ENCODE results near the gene NOL11.

Gene NOL11

DNA sequence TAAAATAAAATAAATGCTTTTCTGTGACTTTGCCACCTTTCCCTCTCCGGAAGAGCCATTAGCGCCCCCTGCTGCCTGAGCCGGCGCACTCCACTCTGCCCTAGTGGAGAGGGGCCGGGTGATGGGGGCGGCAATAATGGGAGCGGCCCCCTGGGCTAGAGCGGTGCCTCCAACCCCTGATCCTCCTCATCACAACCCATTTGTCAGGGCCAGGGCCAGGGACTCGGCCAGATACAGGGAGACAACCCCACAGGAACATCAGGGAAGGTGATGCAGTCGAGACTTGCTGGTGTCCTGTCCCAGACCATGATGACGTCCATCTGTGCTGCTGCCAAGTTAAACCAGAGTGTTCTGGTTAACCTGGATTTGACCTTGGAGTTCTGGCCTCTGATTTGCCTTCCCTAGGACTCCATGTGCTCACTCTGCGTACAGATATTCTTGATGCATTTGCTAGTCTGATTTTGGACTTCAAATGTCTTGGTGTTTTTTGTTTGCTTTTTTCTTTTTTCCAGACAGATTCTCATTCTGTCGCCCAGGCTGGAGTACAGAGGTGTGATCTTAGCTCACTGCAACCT is 61.4 kb downstream of the NOL11 start:
- WGBS (ENCODE audit: extremely low coverage, insufficient coverage, low lambda C conversion rate), result no CpG with 5 or more reads among the region's 13 CpGs
- no peak overlapping the region for H3K9ac ChIP-seq (ENCODE audit: low read length)
- H4K8ac ChIP-seq (ENCODE audit: low read depth, low read length), result no peak overlapping the region
- H3K23ac ChIP-seq (ENCODE audit: low read length), result no peak overlapping the region
- H3K4me2 ChIP-seq (ENCODE audit: low read length), result no peak overlapping the region
- peak; percentile 71 for DNase-seq
- H2BK15ac ChIP-seq (replicated peaks; ENCODE audit: low read depth), result no peak overlapping the region
- H3K27ac ChIP-seq (ENCODE audit: low read depth, low read length), result no peak overlapping the region
- no peak overlapping the region for H3K56ac ChIP-seq (ENCODE audit: low read length)
- H3K79me2 ChIP-seq (ENCODE audit: control insufficient read depth, insufficient read depth, low read length), result no peaks in the 10 kb centered on the region
- no peaks in the 10 kb centered on the region for H3K36me3 ChIP-seq (ENCODE audit: control insufficient read depth, insufficient read depth, low read length)
- H3K18ac ChIP-seq (ENCODE audit: low read length), result no peak overlapping the region
- no peak overlapping the region for H2BK120ac ChIP-seq (ENCODE audit: low read depth, low read length)
- H2AK5ac ChIP-seq (ENCODE audit: low read length), result no peak overlapping the region
- no peak overlapping the region for H2BK5ac ChIP-seq (ENCODE audit: low read length)
- H4K5ac ChIP-seq (ENCODE audit: low read length), result no peak overlapping the region
- no peaks in the 10 kb centered on the region for H3K27me3 ChIP-seq (ENCODE audit: insufficient read depth, low read length, poor library complexity)
- H3K4me1 ChIP-seq (ENCODE audit: control insufficient read depth, low read depth, low read length), result no peaks in the 10 kb centered on the region
- no peaks in the 10 kb centered on the region for H3K79me1 ChIP-seq (ENCODE audit: low read length)
- no peak overlapping the region for H3K4ac ChIP-seq (ENCODE audit: low read depth, low read length)
- no peak overlapping the region for H3K4me3 ChIP-seq (ENCODE audit: low read length)

DNA sequence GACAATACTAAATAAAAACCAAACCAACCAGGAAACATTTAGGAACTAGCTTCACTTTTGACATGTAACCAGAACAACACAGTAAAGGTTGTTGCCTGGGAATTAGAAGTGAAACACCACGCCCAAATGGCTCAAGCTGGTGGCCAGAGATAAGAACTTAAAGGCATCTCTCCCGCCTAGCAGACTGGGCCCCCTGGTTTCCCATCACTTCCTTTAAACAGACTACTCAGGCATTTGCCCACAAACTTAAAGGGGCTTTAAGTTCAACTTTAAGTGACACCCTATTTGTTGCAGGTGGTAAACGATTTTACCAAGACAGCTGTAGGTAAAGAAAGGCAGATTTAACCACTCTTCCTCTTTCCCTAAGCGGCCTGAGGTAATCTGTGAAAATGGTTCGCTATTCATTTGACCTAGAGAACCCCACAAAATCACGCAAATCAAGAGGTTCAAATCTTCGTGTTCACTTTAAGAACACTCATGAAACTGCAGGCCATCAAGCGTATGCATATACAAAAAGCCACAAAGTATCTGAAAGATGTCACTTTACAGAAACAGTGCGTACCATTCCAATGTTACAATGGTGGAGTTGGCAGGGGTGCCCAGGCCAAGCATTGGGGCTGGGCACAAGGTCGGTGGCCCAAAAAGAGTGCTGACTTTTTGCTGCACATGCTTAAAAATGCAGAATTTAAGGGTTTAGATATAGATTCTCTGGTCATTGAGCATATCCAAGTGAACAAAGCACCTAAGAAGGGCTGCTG is 66.8 kb downstream of the NOL11 start:
- no peaks in the 10 kb centered on the region for H3K27me3 ChIP-seq (ENCODE audit: insufficient read depth, low read length, poor library complexity)
- H4K8ac ChIP-seq (ENCODE audit: low read depth, low read length), result no peak overlapping the region
- H3K4ac ChIP-seq (ENCODE audit: low read depth, low read length), result no peak overlapping the region
- no peak overlapping the region for H2BK120ac ChIP-seq (ENCODE audit: low read depth, low read length)
- H3K36me3 ChIP-seq (ENCODE audit: control insufficient read depth, insufficient read depth, low read length), result no peaks in the 10 kb centered on the region
- no peaks in the 10 kb centered on the region for H3K79me2 ChIP-seq (ENCODE audit: control insufficient read depth, insufficient read depth, low read length)
- no peak overlapping the region for H3K9ac ChIP-seq (ENCODE audit: low read length)
- no peaks in the 10 kb centered on the region for H3K79me1 ChIP-seq (ENCODE audit: low read length)
- no peak overlapping the region for H3K23ac ChIP-seq (ENCODE audit: low read length)
- no peak overlapping the region for H3K27ac ChIP-seq (ENCODE audit: low read depth, low read length)
- H3K56ac ChIP-seq (ENCODE audit: low read length), result no peak overlapping the region
- no peak overlapping the region for H2BK5ac ChIP-seq (ENCODE audit: low read length)
- no peaks in the 10 kb centered on the region for H3K4me1 ChIP-seq (ENCODE audit: control insufficient read depth, low read depth, low read length)
- WGBS (ENCODE audit: extremely low coverage, insufficient coverage, low lambda C conversion rate), result no CpG with 5 or more reads among the region's 10 CpGs
- no peak overlapping the region for H4K5ac ChIP-seq (ENCODE audit: low read length)
- no peak overlapping the region for H2AK5ac ChIP-seq (ENCODE audit: low read length)
- no peak overlapping the region for H3K18ac ChIP-seq (ENCODE audit: low read length)
- no peak overlapping the region for H3K4me3 ChIP-seq (ENCODE audit: low read length)
- DNase-seq, result peak; percentile 11
- no peak overlapping the region for H3K4me2 ChIP-seq (ENCODE audit: low read length)
- no peak overlapping the region for H2BK15ac ChIP-seq (replicated peaks; ENCODE audit: low read depth)

DNA sequence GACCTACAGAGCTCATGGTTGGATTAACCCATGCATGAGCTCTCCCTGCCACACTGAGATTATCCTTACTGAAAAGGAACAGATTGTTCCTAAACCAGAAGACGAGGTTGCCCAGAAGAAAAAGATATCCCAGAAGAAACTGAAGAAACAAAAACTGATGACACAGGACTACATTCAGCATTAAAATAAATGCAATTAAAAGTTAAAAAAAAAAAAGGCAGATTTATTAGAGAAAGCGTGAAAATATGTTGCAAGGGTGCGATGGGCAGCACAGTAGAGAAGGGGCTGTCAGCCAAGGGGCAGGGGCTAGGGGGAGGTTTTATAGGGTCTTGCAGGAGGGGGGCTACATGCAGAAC is 67.4 kb downstream of the NOL11 start:
- H3K4me3 ChIP-seq (ENCODE audit: low read length), result no peak overlapping the region
- no peak for DNase-seq
- H3K79me1 ChIP-seq (ENCODE audit: low read length), result no peaks in the 10 kb centered on the region
- no peak overlapping the region for H4K5ac ChIP-seq (ENCODE audit: low read length)
- H3K36me3 ChIP-seq (ENCODE audit: control insufficient read depth, insufficient read depth, low read length), result no peaks in the 10 kb centered on the region
- no peak overlapping the region for H3K27ac ChIP-seq (ENCODE audit: low read depth, low read length)
- H3K9ac ChIP-seq (ENCODE audit: low read length), result no peak overlapping the region
- H3K56ac ChIP-seq (ENCODE audit: low read length), result no peak overlapping the region
- no peak overlapping the region for H3K23ac ChIP-seq (ENCODE audit: low read length)
- no peak overlapping the region for H3K18ac ChIP-seq (ENCODE audit: low read length)
- H2BK120ac ChIP-seq (ENCODE audit: low read depth, low read length), result no peak overlapping the region
- no peak overlapping the region for H2BK15ac ChIP-seq (replicated peaks; ENCODE audit: low read depth)
- no peak overlapping the region for H2AK5ac ChIP-seq (ENCODE audit: low read length)
- no peaks in the 10 kb centered on the region for H3K27me3 ChIP-seq (ENCODE audit: insufficient read depth, low read length, poor library complexity)
- H3K4ac ChIP-seq (ENCODE audit: low read depth, low read length), result no peak overlapping the region
- no peak overlapping the region for H3K4me2 ChIP-seq (ENCODE audit: low read length)
- WGBS (ENCODE audit: extremely low coverage, insufficient coverage, low lambda C conversion rate), result no CpG with 5 or more reads among the region's 3 CpGs
- H4K8ac ChIP-seq (ENCODE audit: low read depth, low read length), result no peak overlapping the region
- H2BK5ac ChIP-seq (ENCODE audit: low read length), result no peak overlapping the region
- H3K79me2 ChIP-seq (ENCODE audit: control insufficient read depth, insufficient read depth, low read length), result no peaks in the 10 kb centered on the region
- H3K4me1 ChIP-seq (ENCODE audit: control insufficient read depth, low read depth, low read length), result no peaks in the 10 kb centered on the region

DNA sequence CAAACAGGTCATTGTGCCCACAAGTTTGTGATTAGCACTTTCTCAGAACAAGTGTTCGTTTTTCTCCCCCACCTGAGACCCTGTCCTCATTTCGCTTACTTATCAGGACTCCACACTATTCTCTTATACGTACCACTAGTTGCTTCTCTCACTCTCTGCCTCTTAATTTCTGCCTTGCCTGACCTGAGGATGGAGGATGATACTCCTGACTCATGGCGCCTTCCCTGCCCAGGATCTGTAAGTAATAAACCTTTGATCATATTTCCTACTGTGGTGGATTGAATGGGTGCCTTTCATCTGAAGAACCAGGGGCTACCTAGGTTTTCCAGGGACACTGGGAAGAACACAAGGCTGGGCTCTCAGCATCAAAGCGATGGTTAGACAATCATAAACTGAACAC is 67.8 kb downstream of the NOL11 start:
- H3K56ac ChIP-seq (ENCODE audit: low read length), result no peak overlapping the region
- no peak overlapping the region for H3K18ac ChIP-seq (ENCODE audit: low read length)
- H4K5ac ChIP-seq (ENCODE audit: low read length), result no peak overlapping the region
- no peaks in the 10 kb centered on the region for H3K27me3 ChIP-seq (ENCODE audit: insufficient read depth, low read length, poor library complexity)
- DNase-seq, result no peak
- no peak overlapping the region for H3K23ac ChIP-seq (ENCODE audit: low read length)
- H3K36me3 ChIP-seq (ENCODE audit: control insufficient read depth, insufficient read depth, low read length), result no peaks in the 10 kb centered on the region
- no peak overlapping the region for H3K27ac ChIP-seq (ENCODE audit: low read depth, low read length)
- H3K79me2 ChIP-seq (ENCODE audit: control insufficient read depth, insufficient read depth, low read length), result no peaks in the 10 kb centered on the region
- no peak overlapping the region for H2BK120ac ChIP-seq (ENCODE audit: low read depth, low read length)
- no CpG with 5 or more reads among the region's 5 CpGs for WGBS (ENCODE audit: extremely low coverage, insufficient coverage, low lambda C conversion rate)
- H3K4me1 ChIP-seq (ENCODE audit: control insufficient read depth, low read depth, low read length), result no peaks in the 10 kb centered on the region
- H3K9ac ChIP-seq (ENCODE audit: low read length), result no peak overlapping the region
- no peak overlapping the region for H3K4me2 ChIP-seq (ENCODE audit: low read length)
- H3K79me1 ChIP-seq (ENCODE audit: low read length), result no peaks in the 10 kb centered on the region
- no peak overlapping the region for H4K8ac ChIP-seq (ENCODE audit: low read depth, low read length)
- no peak overlapping the region for H2BK5ac ChIP-seq (ENCODE audit: low read length)
- H2BK15ac ChIP-seq (replicated peaks; ENCODE audit: low read depth), result no peak overlapping the region
- H3K4me3 ChIP-seq (ENCODE audit: low read length), result no peak overlapping the region
- no peak overlapping the region for H3K4ac ChIP-seq (ENCODE audit: low read depth, low read length)
- no peak overlapping the region for H2AK5ac ChIP-seq (ENCODE audit: low read length)

Small RNAs within 50 kb of the gene (small RNA-seq; reads per million reads assigned to genes)
- gene SNORA38B (ENCODE audit: insufficient read depth), result 0.90 reads per million
